ENCODE results near the gene MTFMT.

The MTFMT gene

GRCh38 chr15:64985366-64986033 is 43.9 kb downstream of the MTFMT start:
- DNase-seq (ENCODE audit: low read depth) = no peak

- no peak for DNase-seq (ENCODE audit: low read depth)
These were observed 47.0 kb downstream of the MTFMT start for GRCh38 chr15:64982472-64982871.

- no peak for DNase-seq (ENCODE audit: low read depth)
These were observed 47.5 kb downstream of the MTFMT start for GRCh38 chr15:64981812-64982431.

- no peak for DNase-seq (ENCODE audit: low read depth)
These were observed 50.2 kb downstream of the MTFMT start for GRCh38 chr15:64979252-64979710.

GRCh38 chr15:64975390-64975789 is 54.0 kb downstream of the MTFMT start:
- no peak for DNase-seq (ENCODE audit: low read depth)

GRCh38 chr15:64970698-64971097 is 58.7 kb downstream of the MTFMT start:
- no peak for DNase-seq (ENCODE audit: low read depth)

- DNase-seq (ENCODE audit: low read depth) = no peak
These were observed 60.0 kb downstream of the MTFMT start for GRCh38 chr15:64969401-64969800.

GRCh38 chr15:64961013-64961412 is 68.4 kb downstream of the MTFMT start:
- DNase-seq (ENCODE audit: low read depth) = no peak

- no peak for DNase-seq (ENCODE audit: low read depth)
These were observed 69.3 kb downstream of the MTFMT start for GRCh38 chr15:64960153-64960552.

GRCh38 chr15:64959128-64959527 is 70.3 kb downstream of the MTFMT start:
- no peak for DNase-seq (ENCODE audit: low read depth)

GRCh38 chr15:64954395-64954794 is 75.0 kb downstream of the MTFMT start:
- no peak for DNase-seq (ENCODE audit: low read depth)

GRCh38 chr15:64951777-64952418 is 77.5 kb downstream of the MTFMT start:
- no peak for DNase-seq (ENCODE audit: low read depth)
